Keratinocyte (primary cell): ENCODE results near the gene GTF3C4.

Source experiments
- CTCF ChIP-seq, 3 experiments: IDR thresholded peaks in 1 of 3; conservative IDR thresholded peaks in 1 of 3; optimal IDR thresholded peaks in 1 of 3; 2 replicates in 2 of 3; 3 replicates in 1 of 3; pipeline versions ENCODE3 to v1.5.1; 2011; ENCODE audit warnings: low read length in 3 of 3, mild to moderate bottlenecking in 3 of 3, moderate library complexity in 2 of 3, control low read depth in 1 of 3, inconsistent platforms in 1 of 3; ENCODE audit not compliant: insufficient read depth in 2 of 3; ENCODE audit errors: extremely low read depth in 1 of 3
- EZH2 ChIP-seq: IDR thresholded peaks from one replicate; pipeline ENCODE4 v1.6.1; 2012; ENCODE audit warnings: inconsistent platforms, mild to moderate bottlenecking, low read length, moderate library complexity

GRCh38 chr9:132739710-132740310 is 69.5 kb downstream of the GTF3C4 start:
- TF ChIP-seq CTCF (optimal IDR thresholded peaks at IDR 0.05 in 1 of 3, IDR thresholded peaks at IDR 0.05 in 1 of 3, conservative IDR thresholded peaks at IDR 0.05 in 1 of 3; ENCODE audit: extremely low read depth in 1 of 3, insufficient read depth in 2 of 3, low read length in 3 of 3) (no peak), EZH2 (no peak)
